Measurements from ENCODE around the gene DUSP6. TPM values are rescaled to one million over a fixed set of nuclear protein-coding genes. Genes with fewer than 3 reads are reported as not detected.

The DUSP6 gene
- total and polyA plus RNA-seq, 2 of the 13 experiments (the other 11 are each of a cell fraction or from before 2014, with no cell fraction given): 40.9 to 161 TPM

GRCh38 chr12:89345830-89346740 is 6.2 kb downstream of the DUSP6 start (continued):
- TF ChIP-seq ZNF142 (CRISPR knock-in tag; IDR thresholded peaks at IDR 0.05) (no peak), RBFOX2 (IDR thresholded peaks at IDR 0.05; ENCODE audit: low read depth, low read length) (no peak), FOXC1 (CRISPR knock-in tag; IDR thresholded peaks at IDR 0.05; ENCODE audit: borderline replicate concordance) (0 out of 2 replicates have a peak, but pooled peaks have one; percentile 16), ZKSCAN1 (IDR thresholded peaks at IDR 0.05; ENCODE audit: low read length) (no peak), IRF2 (CRISPR knock-in tag; IDR thresholded peaks at IDR 0.05) (no peak), PHF20 (CRISPR knock-in tag; IDR thresholded peaks at IDR 0.05) (no peak), FOSL2 (CRISPR knock-in tag; IDR thresholded peaks at IDR 0.05) (no peak), ZC3H13 (CRISPR knock-in tag; IDR thresholded peaks at IDR 0.05) (peak; percentile 36; the same call in 1 of the 2 replicates), PITX1 (CRISPR knock-in tag; IDR thresholded peaks at IDR 0.05) (0 out of 2 replicates have a peak, but pooled peaks have one; percentile 7), ZSCAN30 (CRISPR knock-in tag; IDR thresholded peaks at IDR 0.05) (no peak), MXI1 (IDR thresholded peaks at IDR 0.05; ENCODE audit: borderline replicate concordance, low read depth, low read length) (no peak), ZNF687 (CRISPR knock-in tag; IDR thresholded peaks at IDR 0.05) (peak; percentile 38; the same call in 1 of the 2 replicates), ZFYVE20 (CRISPR knock-in tag; IDR thresholded peaks at IDR 0.05; ENCODE audit: borderline replicate concordance, low read depth) (no peak), ZNF605 (CRISPR knock-in tag; IDR thresholded peaks at IDR 0.05) (no peak; the same call in 1 of the 2 replicates), NCOA1 (CRISPR knock-in tag; IDR thresholded peaks at IDR 0.05) (no peak), MAFF (IDR thresholded peaks at IDR 0.05; ENCODE audit: low read depth, low read length) (no peak), HIVEP1 (CRISPR knock-in tag; IDR thresholded peaks at IDR 0.05) (no peak)
- TF ChIP-seq, protein P1, sequence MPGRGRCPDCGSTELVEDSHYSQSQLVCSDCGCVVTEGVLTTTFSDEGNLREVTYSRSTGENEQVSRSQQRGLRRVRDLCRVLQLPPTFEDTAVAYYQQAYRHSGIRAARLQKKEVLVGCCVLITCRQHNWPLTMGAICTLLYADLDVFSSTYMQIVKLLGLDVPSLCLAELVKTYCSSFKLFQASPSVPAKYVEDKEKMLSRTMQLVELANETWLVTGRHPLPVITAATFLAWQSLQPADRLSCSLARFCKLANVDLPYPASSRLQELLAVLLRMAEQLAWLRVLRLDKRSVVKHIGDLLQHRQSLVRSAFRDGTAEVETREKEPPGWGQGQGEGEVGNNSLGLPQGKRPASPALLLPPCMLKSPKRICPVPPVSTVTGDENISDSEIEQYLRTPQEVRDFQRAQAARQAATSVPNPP (CRISPR knock-in tag; IDR thresholded peaks at IDR 0.05): no peak
